HCT116 (cell line): Measurements from ENCODE around the gene RPL18A.

Source experiments
- CEBPB ChIP-seq: IDR thresholded peaks from 2 replicates; pipeline ENCODE4 v1.6.1; 2012; ENCODE audit warnings: low read depth
- EZH2phosphoT487 ChIP-seq: fragments of 200-600 bp; IDR thresholded peaks from 2 replicates; pipeline ENCODE4 v1.6.1; 2018; ENCODE audit warnings: antibody characterized with exemption, borderline replicate concordance
- POLR2A ChIP-seq: IDR thresholded peaks from 2 replicates; pipeline ENCODE4 v1.7.0; 2011; ENCODE audit warnings: borderline replicate concordance; ENCODE audit not compliant: insufficient read depth, insufficient read length; ENCODE audit errors: extremely low read depth
- POLR2AphosphoS5 ChIP-seq: IDR thresholded peaks from 2 replicates; pipeline ENCODE4 v1.6.1; 2011; ENCODE audit warnings: mild to moderate bottlenecking, low read depth, low read length, moderate library complexity
- SIN3A ChIP-seq: IDR thresholded peaks from 2 replicates; pipeline ENCODE4 v1.6.1; 2012; ENCODE audit warnings: low read depth
- TCF7L2 ChIP-seq: IDR thresholded peaks from 2 replicates; pipeline ENCODE4 v1.7.0; 2011; ENCODE audit warnings: borderline replicate concordance, inconsistent platforms; ENCODE audit not compliant: insufficient read depth, insufficient read length; ENCODE audit errors: extremely low read depth
- ZNF274 ChIP-seq: fragments of 200-500 bp; sonication (Bioruptor generic); IDR thresholded peaks from 2 replicates; pipeline ENCODE4 v1.6.1; 2014; ENCODE audit warnings: mild to moderate bottlenecking, low read depth, low read length, inconsistent platforms
- TF ChIP-seq, protein P1 (sequence below), 3 experiments: fragments of 200-600 bp in 1 of 3; sonication (generic) in 1 of 3; IDR thresholded peaks in 2 of 3; conservative IDR thresholded peaks in 1 of 3; 2 replicates each; pipeline ENCODE4 v1.5.1; 2012 to 2017; ENCODE audit warnings: low read depth in 2 of 3, low read length in 2 of 3, antibody characterized with exemption in 1 of 3, borderline replicate concordance in 1 of 3, control low read depth in 1 of 3, mild to moderate bottlenecking in 1 of 3, mixed read lengths in 1 of 3, mixed run types in 1 of 3, moderate library complexity in 1 of 3; ENCODE audit not compliant: insufficient read depth in 1 of 3
- TF ChIP-seq, protein P2 (sequence below): IDR thresholded peaks from 2 replicates; pipeline ENCODE4 v1.6.1; 2012
- TF ChIP-seq, protein P3 (sequence below): IDR thresholded peaks from 2 replicates; pipeline ENCODE4 v1.6.1; 2012; ENCODE audit warnings: low read depth

DNA sequence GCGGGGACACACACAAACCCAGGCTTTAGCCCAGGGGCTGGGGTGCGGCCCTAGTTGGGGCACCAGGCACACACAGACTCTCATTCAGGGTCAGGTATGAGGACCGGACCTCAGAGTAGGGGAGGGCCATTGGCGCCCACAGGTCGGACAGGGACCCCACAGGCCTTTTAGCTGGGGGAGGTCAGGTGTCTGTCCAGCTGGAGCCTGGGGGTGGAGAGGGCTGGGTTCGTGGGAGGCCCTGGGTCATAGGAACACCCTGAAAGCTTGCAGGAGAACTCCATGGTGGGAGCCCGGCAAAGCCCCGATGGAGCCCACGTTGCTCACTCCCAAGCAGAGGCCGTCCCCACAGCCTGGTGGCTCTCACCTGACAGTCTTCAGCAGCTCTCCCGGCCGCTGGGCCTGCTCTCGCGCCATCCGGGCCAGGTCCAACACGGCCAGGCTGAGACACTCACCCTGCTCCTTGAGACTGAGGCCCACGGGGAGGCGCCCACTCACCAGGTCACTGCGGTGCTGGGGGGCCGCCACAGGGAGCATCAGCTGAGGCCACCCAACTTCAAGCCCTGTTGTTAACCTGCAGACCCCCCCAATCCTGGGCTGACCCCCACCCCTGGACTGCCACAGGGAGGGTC lies 16.9 kb upstream of the RPL18A start:
- TF ChIP-seq EZH2phosphoT487 (no peak), TCF7L2 (no peak), SIN3A (no peak), ZNF274 (no peak), POLR2A (no peak), POLR2AphosphoS5 (no peak), CEBPB (no peak)
- TF ChIP-seq, protein P1, sequence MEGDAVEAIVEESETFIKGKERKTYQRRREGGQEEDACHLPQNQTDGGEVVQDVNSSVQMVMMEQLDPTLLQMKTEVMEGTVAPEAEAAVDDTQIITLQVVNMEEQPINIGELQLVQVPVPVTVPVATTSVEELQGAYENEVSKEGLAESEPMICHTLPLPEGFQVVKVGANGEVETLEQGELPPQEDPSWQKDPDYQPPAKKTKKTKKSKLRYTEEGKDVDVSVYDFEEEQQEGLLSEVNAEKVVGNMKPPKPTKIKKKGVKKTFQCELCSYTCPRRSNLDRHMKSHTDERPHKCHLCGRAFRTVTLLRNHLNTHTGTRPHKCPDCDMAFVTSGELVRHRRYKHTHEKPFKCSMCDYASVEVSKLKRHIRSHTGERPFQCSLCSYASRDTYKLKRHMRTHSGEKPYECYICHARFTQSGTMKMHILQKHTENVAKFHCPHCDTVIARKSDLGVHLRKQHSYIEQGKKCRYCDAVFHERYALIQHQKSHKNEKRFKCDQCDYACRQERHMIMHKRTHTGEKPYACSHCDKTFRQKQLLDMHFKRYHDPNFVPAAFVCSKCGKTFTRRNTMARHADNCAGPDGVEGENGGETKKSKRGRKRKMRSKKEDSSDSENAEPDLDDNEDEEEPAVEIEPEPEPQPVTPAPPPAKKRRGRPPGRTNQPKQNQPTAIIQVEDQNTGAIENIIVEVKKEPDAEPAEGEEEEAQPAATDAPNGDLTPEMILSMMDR (IDR thresholded peaks at IDR 0.05 in 2 of 3, conservative IDR thresholded peaks at IDR 0.05 in 1 of 3; ENCODE audit: borderline replicate concordance in 1 of 3, insufficient read depth in 1 of 3, low read depth in 2 of 3, low read length in 2 of 3), result no peak
- TF ChIP-seq, protein P2, sequence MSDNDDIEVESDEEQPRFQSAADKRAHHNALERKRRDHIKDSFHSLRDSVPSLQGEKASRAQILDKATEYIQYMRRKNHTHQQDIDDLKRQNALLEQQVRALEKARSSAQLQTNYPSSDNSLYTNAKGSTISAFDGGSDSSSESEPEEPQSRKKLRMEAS, result no peak
- TF ChIP-seq, protein P3, sequence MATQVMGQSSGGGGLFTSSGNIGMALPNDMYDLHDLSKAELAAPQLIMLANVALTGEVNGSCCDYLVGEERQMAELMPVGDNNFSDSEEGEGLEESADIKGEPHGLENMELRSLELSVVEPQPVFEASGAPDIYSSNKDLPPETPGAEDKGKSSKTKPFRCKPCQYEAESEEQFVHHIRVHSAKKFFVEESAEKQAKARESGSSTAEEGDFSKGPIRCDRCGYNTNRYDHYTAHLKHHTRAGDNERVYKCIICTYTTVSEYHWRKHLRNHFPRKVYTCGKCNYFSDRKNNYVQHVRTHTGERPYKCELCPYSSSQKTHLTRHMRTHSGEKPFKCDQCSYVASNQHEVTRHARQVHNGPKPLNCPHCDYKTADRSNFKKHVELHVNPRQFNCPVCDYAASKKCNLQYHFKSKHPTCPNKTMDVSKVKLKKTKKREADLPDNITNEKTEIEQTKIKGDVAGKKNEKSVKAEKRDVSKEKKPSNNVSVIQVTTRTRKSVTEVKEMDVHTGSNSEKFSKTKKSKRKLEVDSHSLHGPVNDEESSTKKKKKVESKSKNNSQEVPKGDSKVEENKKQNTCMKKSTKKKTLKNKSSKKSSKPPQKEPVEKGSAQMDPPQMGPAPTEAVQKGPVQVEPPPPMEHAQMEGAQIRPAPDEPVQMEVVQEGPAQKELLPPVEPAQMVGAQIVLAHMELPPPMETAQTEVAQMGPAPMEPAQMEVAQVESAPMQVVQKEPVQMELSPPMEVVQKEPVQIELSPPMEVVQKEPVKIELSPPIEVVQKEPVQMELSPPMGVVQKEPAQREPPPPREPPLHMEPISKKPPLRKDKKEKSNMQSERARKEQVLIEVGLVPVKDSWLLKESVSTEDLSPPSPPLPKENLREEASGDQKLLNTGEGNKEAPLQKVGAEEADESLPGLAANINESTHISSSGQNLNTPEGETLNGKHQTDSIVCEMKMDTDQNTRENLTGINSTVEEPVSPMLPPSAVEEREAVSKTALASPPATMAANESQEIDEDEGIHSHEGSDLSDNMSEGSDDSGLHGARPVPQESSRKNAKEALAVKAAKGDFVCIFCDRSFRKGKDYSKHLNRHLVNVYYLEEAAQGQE, result no peak
